ENCODE data around the gene SFMBT2. TPM values are rescaled to one million over a fixed set of nuclear protein-coding genes. Genes with fewer than 3 reads are reported as not detected.

SFMBT2 gene
- total RNA-seq, 2 experiments from 2014 or later: 23.8 to 27.6 TPM

GRCh38 chr10:7380704-7381241, 30.1 kb downstream of the SFMBT2 start:
- H3K27me3 Mint-ChIP-seq: no peaks in the 10 kb centered on the region
- no peak overlapping the region for H3K4me3 Mint-ChIP-seq
- no peaks in the 10 kb centered on the region for H3K9me3 Mint-ChIP-seq
- peaks cover 43% of the 10 kb centered on the region for H3K36me3 Mint-ChIP-seq (ENCODE audit: low read depth)
- H3K4me1 Mint-ChIP-seq (ENCODE audit: low read depth): peaks cover 51% of the 10 kb centered on the region
- DNase-seq: no peak
- intact Hi-C loops (cut with micrococcal nuclease): no loop called here
- ChIA-PET POLR2A (no interaction called here), CTCF (no interaction called here)
- no peak overlapping the region for H3K27ac Mint-ChIP-seq
- TF ChIP-seq, protein P1, sequence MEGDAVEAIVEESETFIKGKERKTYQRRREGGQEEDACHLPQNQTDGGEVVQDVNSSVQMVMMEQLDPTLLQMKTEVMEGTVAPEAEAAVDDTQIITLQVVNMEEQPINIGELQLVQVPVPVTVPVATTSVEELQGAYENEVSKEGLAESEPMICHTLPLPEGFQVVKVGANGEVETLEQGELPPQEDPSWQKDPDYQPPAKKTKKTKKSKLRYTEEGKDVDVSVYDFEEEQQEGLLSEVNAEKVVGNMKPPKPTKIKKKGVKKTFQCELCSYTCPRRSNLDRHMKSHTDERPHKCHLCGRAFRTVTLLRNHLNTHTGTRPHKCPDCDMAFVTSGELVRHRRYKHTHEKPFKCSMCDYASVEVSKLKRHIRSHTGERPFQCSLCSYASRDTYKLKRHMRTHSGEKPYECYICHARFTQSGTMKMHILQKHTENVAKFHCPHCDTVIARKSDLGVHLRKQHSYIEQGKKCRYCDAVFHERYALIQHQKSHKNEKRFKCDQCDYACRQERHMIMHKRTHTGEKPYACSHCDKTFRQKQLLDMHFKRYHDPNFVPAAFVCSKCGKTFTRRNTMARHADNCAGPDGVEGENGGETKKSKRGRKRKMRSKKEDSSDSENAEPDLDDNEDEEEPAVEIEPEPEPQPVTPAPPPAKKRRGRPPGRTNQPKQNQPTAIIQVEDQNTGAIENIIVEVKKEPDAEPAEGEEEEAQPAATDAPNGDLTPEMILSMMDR (IDR thresholded peaks at IDR 0.05): no peak
- no peak for ATAC-seq

DNA sequence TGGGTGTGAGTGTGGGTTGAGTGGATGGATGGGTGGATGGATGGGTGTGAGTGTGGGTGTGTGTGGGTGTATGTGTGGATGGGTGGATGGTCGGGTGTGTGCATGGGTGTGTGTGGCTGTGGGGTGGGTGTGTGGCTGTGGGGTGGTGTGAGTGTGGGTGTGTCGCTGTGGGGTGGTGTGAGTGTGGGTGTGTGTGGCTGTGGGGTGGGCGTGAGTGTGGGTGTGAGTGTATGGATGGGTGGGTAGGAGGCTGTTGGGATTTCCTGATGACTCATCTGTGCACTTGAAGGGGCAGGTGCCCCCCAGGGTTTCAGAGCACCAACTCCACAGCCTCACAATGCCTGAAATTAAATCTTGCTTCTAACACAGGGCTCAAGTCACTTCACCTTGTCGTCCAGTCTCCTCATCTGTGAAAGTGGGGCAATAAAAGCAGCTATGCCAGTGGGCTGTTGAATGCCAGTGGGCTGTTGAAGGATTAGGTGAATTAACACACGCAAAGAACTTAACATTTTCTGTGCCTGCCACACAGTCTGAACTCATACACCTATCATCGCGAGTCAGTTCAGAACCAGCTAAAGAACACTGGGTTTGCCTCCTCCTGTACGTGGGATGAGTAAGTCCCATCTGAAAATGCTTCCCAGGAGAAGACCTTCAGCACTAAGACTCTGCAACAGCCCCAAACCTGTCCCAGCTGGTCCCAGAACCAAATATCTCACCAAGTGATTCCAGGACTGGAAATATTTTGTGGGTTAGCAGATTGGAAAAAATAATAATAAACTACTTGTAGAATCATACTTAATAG, 32.0 kb downstream of the SFMBT2 start:
- H3K4me1 Mint-ChIP-seq (ENCODE audit: low read depth): peaks cover 41% of the 10 kb centered on the region
- ATAC-seq: peak; percentile 16
- peak overlapping the region; percentile 79 for H3K27ac Mint-ChIP-seq
- no peaks in the 10 kb centered on the region for H3K9me3 Mint-ChIP-seq
- POLR2A ChIA-PET: no interaction called here
- intact Hi-C loops (cut with micrococcal nuclease): no loop called here
- H3K4me3 Mint-ChIP-seq: no peak overlapping the region
- no peak for DNase-seq
- CTCF ChIA-PET: interaction anchor here (0.7 kb wide), 1 partner anchor 39 kb away, joined by 3 read pairs; no protein-coding TSS in a partner anchor
- TF ChIP-seq, protein P1 (IDR thresholded peaks at IDR 0.05): no peak
- no peaks in the 10 kb centered on the region for H3K27me3 Mint-ChIP-seq
- H3K36me3 Mint-ChIP-seq (ENCODE audit: low read depth): peaks cover 48% of the 10 kb centered on the region

- Mint-ChIP-seq H3K4me3 (no peak overlapping the region), H3K9me3 (no peaks in the 10 kb centered on the region), H3K36me3 (ENCODE audit: low read depth) (peaks cover 59% of the 10 kb centered on the region), H3K27me3 (no peaks in the 10 kb centered on the region), H3K27ac (peak overlapping the region; percentile 46), H3K4me1 (ENCODE audit: low read depth) (peaks cover 31% of the 10 kb centered on the region)
- CTCF ChIA-PET: no interaction called here
- TF ChIP-seq, protein P1 (IDR thresholded peaks at IDR 0.05): no peak
- DNase-seq (no peak), ATAC-seq (peak; percentile 24)
- intact Hi-C loops (cut with micrococcal nuclease): no loop called here
- POLR2A ChIA-PET: no interaction called here
Observed at GRCh38 chr10:7377614-7378248, 33.1 kb downstream of the SFMBT2 start.

DNA sequence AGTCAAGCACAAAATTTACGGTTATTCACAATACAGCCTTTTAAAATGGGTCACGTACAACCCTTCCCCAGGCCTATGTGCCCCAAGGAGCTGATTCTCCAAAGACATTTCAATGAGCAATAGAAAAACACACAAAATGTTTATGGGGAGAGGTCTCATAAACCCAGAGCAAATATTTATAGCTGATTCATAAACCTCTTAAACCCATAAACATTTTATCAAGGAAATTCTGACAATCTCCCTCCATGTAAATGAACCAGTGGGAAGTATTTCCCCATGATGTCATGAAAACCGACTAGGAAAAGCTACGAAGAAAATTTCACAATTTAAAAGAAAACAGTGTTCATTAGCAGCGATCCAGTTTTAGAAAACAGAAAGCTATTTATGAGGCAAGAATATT, 36.0 kb downstream of the SFMBT2 start:
- no peak for ATAC-seq
- POLR2A ChIA-PET: interaction anchor here (0.6 to 1.0 kb wide), 2 partner anchors 10 to 425 kb away, joined by 3 read pairs; no protein-coding TSS in a partner anchor
- Mint-ChIP-seq H3K27ac (no peak overlapping the region), H3K4me1 (ENCODE audit: low read depth) (peaks cover 15% of the 10 kb centered on the region), H3K9me3 (no peaks in the 10 kb centered on the region), H3K36me3 (ENCODE audit: low read depth) (peaks cover 55% of the 10 kb centered on the region), H3K4me3 (no peak overlapping the region), H3K27me3 (no peaks in the 10 kb centered on the region)
- DNase-seq: no peak
- TF ChIP-seq, protein P1 (IDR thresholded peaks at IDR 0.05): no peak
- intact Hi-C loops (cut with micrococcal nuclease): no loop called here
- CTCF ChIA-PET: interaction anchor here (1.2 kb wide), 1 partner anchor 9 kb away, joined by 4 read pairs; no protein-coding TSS in a partner anchor

DNA sequence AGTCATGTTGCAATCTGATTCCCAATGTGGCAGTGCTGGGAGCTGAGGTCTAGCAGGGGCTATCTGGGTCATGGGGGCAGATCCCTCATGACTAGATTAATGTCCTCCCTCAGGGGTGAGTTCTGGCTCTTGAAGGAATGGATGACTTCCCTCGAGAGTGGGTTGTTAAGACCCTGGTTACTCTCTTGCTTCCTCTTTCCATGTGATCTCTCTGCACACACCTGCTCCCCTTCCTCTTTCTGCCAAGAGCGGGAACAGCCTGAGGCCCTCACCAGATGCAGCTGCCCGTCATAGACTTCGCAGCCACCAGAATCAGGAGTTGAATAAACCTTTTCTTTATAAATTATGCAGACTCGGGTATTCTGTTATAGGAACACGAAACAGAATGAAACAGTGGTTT, 37.8 kb downstream of the SFMBT2 start:
- Mint-ChIP-seq H3K27me3 (no peaks in the 10 kb centered on the region), H3K4me1 (ENCODE audit: low read depth) (peaks cover 4% of the 10 kb centered on the region), H3K36me3 (ENCODE audit: low read depth) (peaks cover 48% of the 10 kb centered on the region), H3K4me3 (no peak overlapping the region), H3K27ac (no peak overlapping the region), H3K9me3 (no peaks in the 10 kb centered on the region)
- POLR2A ChIA-PET: no interaction called here
- intact Hi-C loops (cut with micrococcal nuclease): no loop called here
- TF ChIP-seq, protein P1 (IDR thresholded peaks at IDR 0.05): no peak
- DNase-seq (no peak), ATAC-seq (no peak)
- CTCF ChIA-PET: no interaction called here
